ENCODE measurements around the gene NAA15.
A peak's percentile ranks its signal among the peaks of the same experiment; 100 is the strongest.
"Not testable (repeated sequence)": the region's sequence is repeated elsewhere in the genome, so short reads cannot be mapped to it uniquely, and the experiment has no call there.

The NAA15 gene

GRCh38 chr4:139453041-139453370 is 151.7 kb downstream of the NAA15 start:
- no peak for DNase-seq (ENCODE audit: low read depth in 2 of 2)

- peak; percentile 94 for DNase-seq (ENCODE audit: low read depth in 2 of 2)
These were observed 152.2 kb downstream of the NAA15 start for GRCh38 chr4:139453371-139454110.

- no peak for DNase-seq (ENCODE audit: low read depth in 2 of 2)
These were observed 153.1 kb downstream of the NAA15 start, which contains the start of gene RAB33B for GRCh38 chr4:139454111-139455045. Gene RAB33B, plus strand, starts transcription at chr4:139454121. Its CDS starts 75 bp downstream, at chr4:139454196.

- DNase-seq (ENCODE audit: low read depth in 2 of 2), result no peak
These were observed 153.8 kb downstream of the NAA15 start for GRCh38 chr4:139455126-139455538.

- DNase-seq (ENCODE audit: low read depth in 2 of 2), result no peak
These were observed 156.0 kb downstream of the NAA15 start for GRCh38 chr4:139457318-139457717.

- DNase-seq (ENCODE audit: low read depth in 2 of 2), result no peak
These were observed 157.2 kb downstream of the NAA15 start for GRCh38 chr4:139458543-139458942.

GRCh38 chr4:139458999-139459398 is 157.7 kb downstream of the NAA15 start:
- DNase-seq (ENCODE audit: low read depth in 2 of 2), result no peak

GRCh38 chr4:139460565-139460964 is 159.3 kb downstream of the NAA15 start:
- no peak for DNase-seq (ENCODE audit: low read depth in 2 of 2)

GRCh38 chr4:139461022-139461628 is 159.8 kb downstream of the NAA15 start:
- no peak for DNase-seq (ENCODE audit: low read depth in 2 of 2)

GRCh38 chr4:139464512-139464911 is 163.2 kb downstream of the NAA15 start:
- DNase-seq (ENCODE audit: low read depth in 2 of 2), result not testable (repeated sequence)

GRCh38 chr4:139465922-139466321 is 164.6 kb downstream of the NAA15 start:
- no peak for DNase-seq (ENCODE audit: low read depth in 2 of 2)

GRCh38 chr4:139468756-139469155 is 167.5 kb downstream of the NAA15 start:
- DNase-seq (ENCODE audit: low read depth in 2 of 2), result not testable (repeated sequence)

GRCh38 chr4:139469216-139469615 is 167.9 kb downstream of the NAA15 start:
- DNase-seq (ENCODE audit: low read depth in 2 of 2), result no peak
